ENCODE measurements around the gene B4GALNT3. TPM values are rescaled to one million over a fixed set of nuclear protein-coding genes. Genes with fewer than 3 reads are reported as not detected.

The B4GALNT3 gene
- total and polyA plus RNA-seq, 10 of the 15 experiments (the other 5 are each of a cell fraction or from before 2014, with no cell fraction given): 0.05 to 4.2 (median 2.7) TPM; not detected in 1

DNA sequence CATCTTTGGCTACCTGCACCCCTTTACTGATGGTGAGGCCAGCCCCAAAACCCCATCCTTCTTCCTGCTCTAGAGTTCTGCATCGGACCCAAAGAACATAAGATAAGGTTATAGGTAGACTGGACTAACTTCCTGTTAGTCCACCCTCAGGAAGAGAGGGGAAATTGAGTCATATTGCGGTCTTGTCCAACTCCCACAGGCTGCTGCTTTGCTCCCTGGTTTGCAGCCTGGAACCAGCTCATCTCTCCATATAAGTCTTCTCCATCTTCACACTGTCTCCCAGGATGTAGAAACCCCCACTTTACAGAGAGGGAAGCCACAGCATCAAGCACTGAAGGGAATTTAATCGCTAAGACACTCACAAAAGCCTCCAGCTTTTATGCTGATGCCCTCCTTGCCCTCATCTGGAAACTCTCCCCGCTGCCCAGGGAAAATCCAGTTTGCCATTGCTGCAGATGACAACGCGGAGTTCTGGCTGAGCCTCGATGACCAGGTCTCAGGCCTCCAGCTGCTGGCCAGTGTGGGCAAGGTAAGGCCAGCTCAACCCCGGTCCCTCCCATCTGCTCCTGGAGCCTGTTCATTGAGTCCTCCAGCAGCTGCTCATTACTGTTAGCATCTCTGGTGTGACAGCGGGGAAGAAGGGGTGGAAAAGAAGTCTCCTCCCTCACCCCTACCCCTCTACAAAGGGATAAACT, 85.3 kb downstream of the B4GALNT3 start (continued):
- TF ChIP-seq, protein P1, sequence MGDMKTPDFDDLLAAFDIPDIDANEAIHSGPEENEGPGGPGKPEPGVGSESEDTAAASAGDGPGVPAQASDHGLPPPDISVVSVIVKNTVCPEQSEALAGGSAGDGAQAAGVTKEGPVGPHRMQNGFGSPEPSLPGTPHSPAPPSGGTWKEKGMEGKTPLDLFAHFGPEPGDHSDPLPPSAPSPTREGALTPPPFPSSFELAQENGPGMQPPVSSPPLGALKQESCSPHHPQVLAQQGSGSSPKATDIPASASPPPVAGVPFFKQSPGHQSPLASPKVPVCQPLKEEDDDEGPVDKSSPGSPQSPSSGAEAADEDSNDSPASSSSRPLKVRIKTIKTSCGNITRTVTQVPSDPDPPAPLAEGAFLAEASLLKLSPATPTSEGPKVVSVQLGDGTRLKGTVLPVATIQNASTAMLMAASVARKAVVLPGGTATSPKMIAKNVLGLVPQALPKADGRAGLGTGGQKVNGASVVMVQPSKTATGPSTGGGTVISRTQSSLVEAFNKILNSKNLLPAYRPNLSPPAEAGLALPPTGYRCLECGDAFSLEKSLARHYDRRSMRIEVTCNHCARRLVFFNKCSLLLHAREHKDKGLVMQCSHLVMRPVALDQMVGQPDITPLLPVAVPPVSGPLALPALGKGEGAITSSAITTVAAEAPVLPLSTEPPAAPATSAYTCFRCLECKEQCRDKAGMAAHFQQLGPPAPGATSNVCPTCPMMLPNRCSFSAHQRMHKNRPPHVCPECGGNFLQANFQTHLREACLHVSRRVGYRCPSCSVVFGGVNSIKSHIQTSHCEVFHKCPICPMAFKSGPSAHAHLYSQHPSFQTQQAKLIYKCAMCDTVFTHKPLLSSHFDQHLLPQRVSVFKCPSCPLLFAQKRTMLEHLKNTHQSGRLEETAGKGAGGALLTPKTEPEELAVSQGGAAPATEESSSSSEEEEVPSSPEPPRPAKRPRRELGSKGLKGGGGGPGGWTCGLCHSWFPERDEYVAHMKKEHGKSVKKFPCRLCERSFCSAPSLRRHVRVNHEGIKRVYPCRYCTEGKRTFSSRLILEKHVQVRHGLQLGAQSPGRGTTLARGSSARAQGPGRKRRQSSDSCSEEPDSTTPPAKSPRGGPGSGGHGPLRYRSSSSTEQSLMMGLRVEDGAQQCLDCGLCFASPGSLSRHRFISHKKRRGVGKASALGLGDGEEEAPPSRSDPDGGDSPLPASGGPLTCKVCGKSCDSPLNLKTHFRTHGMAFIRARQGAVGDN (IDR thresholded peaks at IDR 0.05): no peak
- no peak for TF ChIP-seq PRDM15 (CRISPR knock-in tag; IDR thresholded peaks at IDR 0.05)
- no peak for TF ChIP-seq EP300 (IDR thresholded peaks at IDR 0.05; ENCODE audit: borderline replicate concordance in 1 of 2, control insufficient read depth in 1 of 2, low read depth in 2 of 2, low read length in 2 of 2)
- no peak for TF ChIP-seq MEF2A (IDR thresholded peaks at IDR 0.05; ENCODE audit: insufficient read depth, low read depth, low read length)

Measured in GM12878 (cell line).